HEK293T (cell line): ENCODE data around the gene LCN12.

Experiments used
- CTCF ChIA-PET: fragments of 350-600 bp; formaldehyde crosslinking; extraction: SDS; loops from one replicate; lab custom pipeline; 2021; ENCODE audit warnings: antibody characterized with exemption, inconsistent platforms; lab: Yijun Ruan, JAX
- POLR2A ChIA-PET: fragments of 350-600 bp; formaldehyde crosslinking; extraction: SDS; loops from one replicate; lab custom pipeline; 2020; ENCODE audit warnings: antibody characterized with exemption, inconsistent platforms; lab: Yijun Ruan, JAX
- DNase-seq: peaks from one replicate; pipeline ENCODE4 v3.0.0; 2012; ENCODE audit warnings: mixed read lengths; ENCODE audit errors: extremely low spot score
- ARNT ChIP-seq: fragments of 450-650 bp; IDR thresholded peaks from 2 replicates; pipeline ENCODE4 v1.6.1; 2017; ENCODE audit warnings: mild to moderate bottlenecking
- BHLHE40 ChIP-seq: fragments of 450-650 bp; IDR thresholded peaks from 2 replicates; pipeline ENCODE4 v1.6.1; 2016; ENCODE audit warnings: mild to moderate bottlenecking, moderate library complexity, borderline replicate concordance
- CTBP1 ChIP-seq: fragments of 450-650 bp; IDR thresholded peaks from 2 replicates; pipeline ENCODE4 v1.6.1; 2016; ENCODE audit warnings: borderline replicate concordance
- ELF4 ChIP-seq: fragments of 450-650 bp; IDR thresholded peaks from 2 replicates; pipeline ENCODE4 v1.6.1; 2017; ENCODE audit warnings: antibody characterized with exemption
- FOXA1 ChIP-seq: fragments of 450-650 bp; IDR thresholded peaks from 2 replicates; pipeline ENCODE4 v1.6.1; 2016; ENCODE audit warnings: mild to moderate bottlenecking
- FOXK2 ChIP-seq: fragments of 450-650 bp; IDR thresholded peaks from 2 replicates; pipeline ENCODE4 v1.6.1; 2016; ENCODE audit warnings: mild to moderate bottlenecking
- FOXM1 ChIP-seq: fragments of 450-650 bp; IDR thresholded peaks from 2 replicates; pipeline ENCODE4 v1.6.1; 2017; ENCODE audit warnings: mild to moderate bottlenecking, borderline replicate concordance
- HDGF ChIP-seq: fragments of 450-650 bp; IDR thresholded peaks from 2 replicates; pipeline ENCODE4 v1.6.1; 2017; ENCODE audit warnings: antibody characterized with exemption, borderline replicate concordance
- L3MBTL2 ChIP-seq: fragments of 450-650 bp; conservative IDR thresholded peaks from 2 replicates; pipeline ENCODE4 v1.6.1; 2016; ENCODE audit warnings: mild to moderate bottlenecking
- LEF1 ChIP-seq: fragments of 450-650 bp; IDR thresholded peaks from 2 replicates; pipeline ENCODE4 v1.6.1; 2017; ENCODE audit warnings: mild to moderate bottlenecking, borderline replicate concordance
- NFRKB ChIP-seq: fragments of 450-650 bp; IDR thresholded peaks from 2 replicates; pipeline ENCODE4 v1.6.1; 2016; ENCODE audit warnings: mild to moderate bottlenecking, moderate library complexity
- SP1 ChIP-seq: fragments of 450-650 bp; IDR thresholded peaks from 2 replicates; pipeline ENCODE4 v1.6.1; 2017
- SUZ12 ChIP-seq: fragments of 450-650 bp; IDR thresholded peaks from 2 replicates; pipeline ENCODE4 v1.6.1; 2016; ENCODE audit warnings: mild to moderate bottlenecking
- TARDBP ChIP-seq: fragments of 450-650 bp; IDR thresholded peaks from 2 replicates; pipeline ENCODE4 v1.6.1; 2016
- ZNF384 ChIP-seq: fragments of 450-650 bp; IDR thresholded peaks from 2 replicates; pipeline ENCODE4 v1.6.1; 2016
- TF ChIP-seq, protein P1 (sequence below): fragments of 450-650 bp; IDR thresholded peaks from 2 replicates; pipeline ENCODE4 v1.6.1; 2016

LCN12 gene

DNA sequence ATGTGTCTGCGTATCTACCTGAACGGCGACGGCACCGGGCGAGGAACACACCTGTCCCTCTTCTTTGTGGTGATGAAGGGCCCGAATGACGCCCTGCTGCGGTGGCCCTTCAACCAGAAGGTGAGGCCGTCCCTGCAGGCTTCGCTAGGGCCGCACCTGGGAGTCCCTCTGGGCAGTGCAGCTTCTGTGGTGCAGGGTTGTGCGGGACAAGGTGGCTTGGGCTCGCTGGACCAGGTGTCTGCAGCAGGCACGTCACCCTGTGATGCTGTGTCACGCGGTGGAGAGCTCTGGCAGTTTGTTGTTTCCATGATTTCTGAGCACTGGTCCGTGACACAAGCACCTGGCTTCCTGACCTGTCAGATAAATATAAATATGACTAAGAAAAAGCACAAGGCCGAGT, 28.2 kb upstream of the LCN12 start:
- TF ChIP-seq NFRKB (no peak), BHLHE40 (no peak)
- POLR2A ChIA-PET, result interaction anchor here (1.5 kb wide), 1 partner anchor 54 kb away, joined by 3 read pairs; no protein-coding TSS in a partner anchor
- CTCF ChIA-PET, result no interaction called here
- DNase-seq, result no peak

DNA sequence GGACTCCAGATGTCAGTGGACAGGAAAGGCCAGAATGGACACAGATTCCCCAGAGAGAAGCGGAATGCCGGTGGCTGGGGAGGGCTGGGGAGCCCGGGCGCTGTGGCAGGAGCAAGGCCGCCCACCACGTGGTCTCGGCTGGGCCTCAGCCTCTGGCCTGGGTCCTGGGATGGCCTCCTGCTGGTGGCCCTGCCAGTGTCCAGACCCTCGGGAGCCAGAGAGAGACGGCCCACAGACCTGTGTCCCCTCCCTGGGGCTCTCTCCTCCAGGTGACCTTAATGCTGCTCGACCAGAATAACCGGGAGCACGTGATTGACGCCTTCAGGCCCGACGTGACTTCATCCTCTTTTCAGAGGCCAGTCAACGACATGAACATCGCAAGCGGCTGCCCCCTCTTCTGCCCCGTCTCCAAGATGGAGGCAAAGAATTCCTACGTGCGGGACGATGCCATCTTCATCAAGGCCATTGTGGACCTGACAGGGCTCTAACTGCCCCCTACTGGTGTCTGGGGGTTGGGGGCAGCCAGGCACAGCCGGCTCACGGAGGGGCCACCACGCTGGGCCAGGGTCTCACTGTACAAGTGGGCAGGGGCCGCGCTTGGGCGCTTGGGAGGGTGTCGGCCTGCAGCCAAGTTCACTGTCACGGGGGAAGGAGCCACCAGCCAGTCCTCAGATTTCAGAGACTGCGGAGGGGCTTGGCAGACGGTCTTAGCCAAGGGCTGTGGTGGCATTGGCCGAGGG, 26.5 kb upstream of the LCN12 start:
- ChIA-PET CTCF (interaction anchor here (1.0 kb wide), 1 partner anchor 104 kb away, joined by 4 read pairs; no protein-coding TSS in a partner anchor), POLR2A (interaction anchor here (1.2 kb wide), 1 partner anchor 159 kb away, joined by 3 read pairs; no protein-coding TSS in a partner anchor)

DNA sequence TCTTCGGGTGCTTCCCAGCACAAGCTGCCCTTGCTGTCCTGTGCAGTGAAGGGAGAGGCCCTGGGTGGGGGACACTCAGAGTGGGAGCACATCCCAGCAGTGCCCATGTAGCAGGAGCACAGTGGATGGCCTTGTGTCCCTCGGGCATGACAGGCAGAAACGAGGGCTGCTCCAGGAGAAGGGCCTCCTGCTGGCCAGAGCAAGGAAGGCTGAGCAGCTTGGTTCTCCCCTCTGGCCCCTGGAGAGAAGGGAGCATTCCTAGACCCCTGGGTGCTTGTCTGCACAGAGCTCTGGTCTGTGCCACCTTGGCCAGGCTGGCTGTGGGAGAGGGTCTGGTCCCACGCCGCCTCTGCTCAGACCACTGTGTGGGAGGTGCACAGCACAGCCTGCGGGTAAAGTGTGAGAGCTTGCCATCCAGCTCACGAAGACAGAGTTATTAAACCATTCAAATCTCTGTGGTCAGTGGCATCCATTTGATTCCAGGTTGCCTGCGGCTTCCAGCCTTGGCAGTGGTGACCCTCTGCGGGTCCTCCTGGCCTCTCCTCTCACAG, 25.8 kb upstream of the LCN12 start:
- TF ChIP-seq L3MBTL2, result no peak
- no peak for TF ChIP-seq TARDBP
- no peak for DNase-seq
- CTCF ChIA-PET, result no interaction called here
- POLR2A ChIA-PET, result interaction anchor here (1.2 kb wide), 1 partner anchor 160 kb away, joined by 3 read pairs; no protein-coding TSS in a partner anchor

More for the DNA sequence above, 26.5 kb upstream of the LCN12 start:
- TF ChIP-seq TARDBP, result no peak
- no peak for TF ChIP-seq FOXA1
- no peak for TF ChIP-seq FOXK2
- no peak for TF ChIP-seq FOXM1
- no peak for TF ChIP-seq BHLHE40
- TF ChIP-seq, protein P1, sequence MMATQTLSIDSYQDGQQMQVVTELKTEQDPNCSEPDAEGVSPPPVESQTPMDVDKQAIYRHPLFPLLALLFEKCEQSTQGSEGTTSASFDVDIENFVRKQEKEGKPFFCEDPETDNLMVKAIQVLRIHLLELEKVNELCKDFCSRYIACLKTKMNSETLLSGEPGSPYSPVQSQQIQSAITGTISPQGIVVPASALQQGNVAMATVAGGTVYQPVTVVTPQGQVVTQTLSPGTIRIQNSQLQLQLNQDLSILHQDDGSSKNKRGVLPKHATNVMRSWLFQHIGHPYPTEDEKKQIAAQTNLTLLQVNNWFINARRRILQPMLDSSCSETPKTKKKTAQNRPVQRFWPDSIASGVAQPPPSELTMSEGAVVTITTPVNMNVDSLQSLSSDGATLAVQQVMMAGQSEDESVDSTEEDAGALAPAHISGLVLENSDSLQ, result no peak
- no peak for TF ChIP-seq ARNT
- TF ChIP-seq ELF4, result no peak
- no peak for TF ChIP-seq L3MBTL2
- TF ChIP-seq LEF1, result no peak
- no peak for TF ChIP-seq ZNF384
- no peak for DNase-seq

DNA sequence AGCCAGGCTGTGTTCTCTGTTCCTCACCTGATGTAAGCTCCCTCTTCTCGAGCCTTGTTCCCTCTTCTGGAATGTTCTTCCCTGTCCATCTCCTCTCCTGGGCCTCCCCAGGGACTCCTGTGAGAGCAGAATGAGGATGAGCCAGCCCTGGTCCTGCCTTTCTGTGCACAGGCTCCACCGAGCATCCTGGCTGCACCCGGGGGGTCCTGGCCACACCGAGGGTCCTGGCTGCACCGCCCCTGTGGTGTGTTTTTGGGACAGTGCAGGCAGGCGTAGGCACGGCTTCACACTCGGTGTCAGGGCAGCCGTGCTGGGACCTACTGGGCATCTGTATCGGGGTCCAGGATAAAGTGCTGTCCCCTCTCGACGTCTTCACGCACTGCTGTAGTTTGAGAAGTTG, 25.3 kb upstream of the LCN12 start:
- ChIA-PET POLR2A (interaction anchor here (1.2 kb wide), 1 partner anchor 160 kb away, joined by 3 read pairs; no protein-coding TSS in a partner anchor), CTCF (no interaction called here)
- no peak for DNase-seq
- no peak for TF ChIP-seq TARDBP
- TF ChIP-seq BHLHE40, result no peak
- no peak for TF ChIP-seq CTBP1
- no peak for TF ChIP-seq LEF1
- no peak for TF ChIP-seq HDGF
- TF ChIP-seq L3MBTL2, result no peak
- TF ChIP-seq ZNF384, result no peak
- TF ChIP-seq NFRKB, result no peak
- TF ChIP-seq SUZ12, result no peak
- TF ChIP-seq, protein P1, result no peak
- TF ChIP-seq FOXA1, result no peak
- no peak for TF ChIP-seq FOXM1
- no peak for TF ChIP-seq SP1
- no peak for TF ChIP-seq FOXK2
- no peak for TF ChIP-seq ARNT
- TF ChIP-seq ELF4, result no peak

DNA sequence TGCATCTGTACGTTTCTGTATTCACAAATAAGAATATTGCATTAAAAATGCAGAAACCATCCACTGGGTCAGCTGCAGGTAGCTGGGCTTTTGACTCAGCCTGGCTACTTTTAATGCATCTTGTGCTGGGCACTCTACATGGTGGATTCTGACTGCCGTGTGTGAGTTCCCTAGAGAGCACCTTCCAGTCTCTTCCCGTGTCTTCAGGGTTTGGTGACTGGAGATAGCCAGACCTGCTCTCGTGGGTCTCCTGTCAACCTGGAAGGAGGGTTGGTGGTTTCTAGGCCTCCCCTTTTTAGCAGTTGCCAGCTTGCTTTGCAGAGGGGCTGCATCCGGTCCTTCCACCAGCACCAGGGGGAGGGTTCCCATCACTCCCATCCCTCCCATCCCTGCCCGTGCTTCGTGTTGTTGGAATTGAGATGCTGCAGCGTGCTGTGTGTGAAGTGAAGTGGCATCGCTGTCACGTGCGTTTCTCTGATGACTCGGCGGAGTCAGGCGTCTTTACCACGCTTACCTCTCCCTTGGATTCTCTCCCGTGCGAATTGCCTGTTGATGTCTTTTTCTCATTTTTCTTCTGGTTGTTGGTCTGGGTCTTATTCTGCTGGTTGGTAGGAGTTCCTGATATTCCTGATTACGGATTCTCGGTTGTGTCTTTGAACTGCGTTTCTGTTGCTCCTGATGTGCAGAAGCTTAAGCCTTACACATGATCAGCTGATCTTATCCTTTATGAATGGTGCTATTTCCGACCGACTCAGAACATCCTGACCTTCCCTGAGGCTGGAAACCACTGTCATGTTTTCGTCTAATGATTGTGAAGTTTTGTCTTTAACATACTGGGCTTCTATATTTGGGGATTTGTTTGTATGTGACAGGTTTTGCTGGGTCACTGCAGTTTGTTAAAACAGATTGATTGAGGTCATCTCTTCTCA, 24.5 kb upstream of the LCN12 start:
- ChIA-PET POLR2A (no interaction called here), CTCF (interaction anchor here (0.5 kb wide), 1 partner anchor 296 kb away, joined by 3 read pairs; no protein-coding TSS in a partner anchor)
- DNase-seq, result no peak
- TF ChIP-seq ELF4 (no peak), SP1 (no peak), BHLHE40 (no peak), NFRKB (no peak)

DNA sequence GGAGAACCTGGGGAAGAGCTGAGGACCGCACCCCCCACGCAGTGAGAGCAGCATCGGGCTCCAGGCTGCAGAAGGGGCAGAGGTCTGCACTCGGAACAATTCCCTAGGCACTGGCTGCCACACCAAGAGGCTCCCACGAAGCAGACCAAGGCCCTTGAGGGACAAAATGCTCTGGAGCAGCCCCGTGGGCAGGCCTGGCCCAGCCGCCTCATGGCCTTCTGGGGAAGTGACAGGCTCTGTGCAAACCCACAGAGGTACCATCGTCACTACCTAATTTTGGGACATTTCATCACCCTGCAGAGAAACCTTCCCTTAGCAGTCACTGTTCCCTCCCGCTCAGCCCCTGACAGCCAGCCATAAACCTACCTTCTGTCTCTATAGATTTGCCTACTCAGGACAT, 23.5 kb upstream of the LCN12 start:
- TF ChIP-seq BHLHE40, result no peak
- TF ChIP-seq SP1, result no peak
- no peak for TF ChIP-seq FOXK2
- TF ChIP-seq ELF4, result no peak
- no peak for TF ChIP-seq FOXA1
- TF ChIP-seq FOXM1, result no peak
- no peak for TF ChIP-seq LEF1
- TF ChIP-seq ZNF384, result no peak
- TF ChIP-seq ARNT, result no peak
- TF ChIP-seq SUZ12, result no peak
- no peak for DNase-seq
- ChIA-PET POLR2A (no interaction called here), CTCF (no interaction called here)
